Measurements from ENCODE around the gene TOR3A. TPM values are rescaled to one million over a fixed set of nuclear protein-coding genes. Genes with fewer than 3 reads are reported as not detected.

TOR3A gene
- total RNA-seq, 1 donor from 2014 or later, result 25.1 TPM

DNA sequence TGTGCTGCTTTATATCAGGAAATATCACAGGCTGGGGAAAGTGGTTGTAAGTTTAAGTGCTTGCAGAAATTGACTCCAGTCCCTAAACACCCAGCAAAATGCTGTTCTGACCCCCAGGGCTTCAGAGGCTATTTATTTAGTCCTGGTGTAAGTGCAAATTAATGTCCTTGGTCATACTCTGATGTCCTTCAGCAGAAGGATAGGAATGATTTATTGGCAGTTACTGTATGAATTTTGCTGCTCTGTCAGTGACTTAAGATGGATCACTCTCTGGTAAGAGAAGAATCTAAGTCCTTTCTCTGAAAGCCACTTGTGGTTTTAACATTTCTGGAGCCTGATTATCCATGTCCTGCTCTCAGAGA lies 34.3 kb upstream of the TOR3A start:
- no peak for DNase-seq (ENCODE audit: low read depth, low spot score)
- H3K4me3 Mint-ChIP-seq, result no peak overlapping the region
- no peak for TF ChIP-seq CTCF (conservative IDR thresholded peaks at IDR 0.05)
- peaks cover 11% of the 10 kb centered on the region for H3K4me1 Mint-ChIP-seq
- peaks cover 11% of the 10 kb centered on the region for H3K36me3 Mint-ChIP-seq (ENCODE audit: low read depth)
- H3K27ac Mint-ChIP-seq (ENCODE audit: unreplicated experiment), result no peak overlapping the region
- H3K9me3 Mint-ChIP-seq, result no peaks in the 10 kb centered on the region
- H3K27me3 Mint-ChIP-seq (ENCODE audit: low read depth), result no peaks in the 10 kb centered on the region

DNA sequence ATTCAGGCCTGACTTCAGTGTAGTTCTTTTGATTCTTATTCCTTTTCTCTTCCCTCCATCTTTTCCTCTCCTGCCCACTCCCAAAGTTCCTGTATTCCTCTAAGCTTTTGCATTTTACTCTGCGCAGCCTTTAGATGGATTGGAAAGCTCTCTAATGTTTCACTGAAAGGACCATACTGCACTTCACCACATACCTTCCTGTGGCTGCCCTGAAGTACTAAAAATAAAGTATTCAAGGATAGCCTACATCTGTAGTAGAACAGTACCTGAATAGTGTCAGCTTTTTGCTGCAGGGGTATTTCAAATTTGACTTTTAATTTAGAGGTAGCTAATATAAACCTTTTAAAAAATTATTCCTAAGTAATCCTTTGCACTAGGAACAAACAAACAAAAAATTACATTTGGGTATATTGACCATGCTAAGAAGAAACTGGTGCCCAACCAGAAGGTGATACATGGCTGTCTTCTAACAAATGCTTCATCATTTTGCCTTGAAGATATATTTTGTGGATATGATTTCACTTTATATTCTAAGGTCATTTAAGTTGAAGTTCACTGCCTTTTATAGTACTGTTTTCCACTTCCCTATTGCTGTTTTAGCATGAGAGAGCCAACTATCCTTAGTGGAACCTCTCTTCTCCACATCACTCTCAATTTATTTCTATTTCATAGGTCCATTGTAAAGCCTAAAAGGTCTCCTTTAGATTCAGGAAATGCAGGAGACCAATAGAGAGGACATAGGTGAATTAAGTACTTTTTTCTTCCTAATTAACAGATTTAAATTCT lies 33.3 kb upstream of the TOR3A start:
- peaks cover 9% of the 10 kb centered on the region for H3K4me1 Mint-ChIP-seq
- no peak overlapping the region for H3K4me3 Mint-ChIP-seq
- no peak for TF ChIP-seq CTCF (conservative IDR thresholded peaks at IDR 0.05)
- H3K36me3 Mint-ChIP-seq (ENCODE audit: low read depth), result peaks cover 10% of the 10 kb centered on the region
- no peaks in the 10 kb centered on the region for H3K27me3 Mint-ChIP-seq (ENCODE audit: low read depth)
- H3K9me3 Mint-ChIP-seq, result no peaks in the 10 kb centered on the region
- DNase-seq (ENCODE audit: low read depth, low spot score), result no peak
- no peak overlapping the region for H3K27ac Mint-ChIP-seq (ENCODE audit: unreplicated experiment)

GRCh38 chr1:179052776-179053175 lies 29.1 kb upstream of the TOR3A start:
- H3K4me3 Mint-ChIP-seq, result no peak overlapping the region
- no peak for TF ChIP-seq CTCF (conservative IDR thresholded peaks at IDR 0.05)
- H3K36me3 Mint-ChIP-seq (ENCODE audit: low read depth), result peaks cover 28% of the 10 kb centered on the region
- H3K27ac Mint-ChIP-seq (ENCODE audit: unreplicated experiment), result no peak overlapping the region
- H3K27me3 Mint-ChIP-seq (ENCODE audit: low read depth), result no peaks in the 10 kb centered on the region
- H3K4me1 Mint-ChIP-seq, result no peaks in the 10 kb centered on the region
- DNase-seq (ENCODE audit: low read depth, low spot score), result no peak
- peaks cover 12% of the 10 kb centered on the region for H3K9me3 Mint-ChIP-seq

GRCh38 chr1:179053486-179053885 lies 28.4 kb upstream of the TOR3A start:
- TF ChIP-seq CTCF (conservative IDR thresholded peaks at IDR 0.05), result no peak
- no peak for DNase-seq (ENCODE audit: low read depth, low spot score)
- Mint-ChIP-seq H3K36me3 (ENCODE audit: low read depth) (peaks cover 28% of the 10 kb centered on the region), H3K4me3 (no peak overlapping the region), H3K9me3 (peaks cover 12% of the 10 kb centered on the region), H3K27ac (ENCODE audit: unreplicated experiment) (peak overlapping the region; percentile 5), H3K27me3 (ENCODE audit: low read depth) (no peaks in the 10 kb centered on the region), H3K4me1 (no peaks in the 10 kb centered on the region)

- H3K9me3 Mint-ChIP-seq, result peaks cover 12% of the 10 kb centered on the region
- no peak overlapping the region for H3K4me3 Mint-ChIP-seq
- peaks cover 34% of the 10 kb centered on the region for H3K36me3 Mint-ChIP-seq (ENCODE audit: low read depth)
- no peaks in the 10 kb centered on the region for H3K4me1 Mint-ChIP-seq
- no peak for DNase-seq (ENCODE audit: low read depth, low spot score)
- no peak for TF ChIP-seq CTCF (conservative IDR thresholded peaks at IDR 0.05)
- no peak overlapping the region for H3K27ac Mint-ChIP-seq (ENCODE audit: unreplicated experiment)
- no peaks in the 10 kb centered on the region for H3K27me3 Mint-ChIP-seq (ENCODE audit: low read depth)
Observed at GRCh38 chr1:179055937-179056336, 25.9 kb upstream of the TOR3A start.

All from neural crest cell (in vitro differentiated cells).